Ovary (tissue), 9 donors: ENCODE results near the gene MPHOSPH8. TPM values are rescaled to one million over a fixed set of nuclear protein-coding genes. Genes with fewer than 3 reads are reported as not detected.

Experiments
- DNase-seq, 5 donors: peaks; one replicate each; pipeline ENCODE4 v3.0.0-alpha.2; 2019 to 2020
- H3K27ac ChIP-seq, 2 donors: fragments of 200-600 bp; one replicate each; pipeline versions ENCODE4 v1.5.1 to v1.8.0; 2019 to 2022
- H3K27me3 ChIP-seq: fragments of 200-600 bp; one replicate; pipeline ENCODE4 v1.8.0; 2022
- H3K36me3 ChIP-seq: fragments of 200-600 bp; sonication (generic); one replicate; pipeline ENCODE4 v1.5.1; 2019
- H3K4me1 ChIP-seq: one replicate; pipeline ENCODE4 v1.8.1; 2013; ENCODE audit warnings: mild to moderate bottlenecking, moderate library complexity; ENCODE audit not compliant: insufficient read depth
- H3K4me3 ChIP-seq: fragments of 200-600 bp; sonication (generic); one replicate; pipeline ENCODE4 v1.5.1; 2017
- H3K9me3 ChIP-seq, 2 donors: fragments of 200-600 bp in 1 of 2; sonication (generic) in 1 of 2; one replicate each; pipeline versions ENCODE4 v1.5.1 to v1.8.1; 2013 to 2019; ENCODE audit warnings: mild to moderate bottlenecking in 1 of 2, moderate library complexity in 1 of 2
- CTCF ChIP-seq, 3 donors: fragments of 450-650 bp in 2 of 3; fragments of 200-600 bp in 1 of 3; IDR thresholded peaks; one replicate each; pipeline versions ENCODE4 v1.5.1 to v1.8.0; 2016 to 2022; ENCODE audit warnings: antibody characterized with exemption in 3 of 3, mild to moderate bottlenecking in 1 of 3
- EP300 ChIP-seq: sonication (generic); formaldehyde crosslinking; IDR thresholded peaks from one replicate; pipeline ENCODE4 v1.6.1; 2017; ENCODE audit warnings: antibody characterized with exemption
- POLR2A ChIP-seq: fragments of 450-650 bp; IDR thresholded peaks from one replicate; pipeline ENCODE4 v1.6.1; 2017; ENCODE audit warnings: antibody characterized with exemption, mild to moderate bottlenecking, moderate library complexity
- WGBS, 3 donors: extraction: QIAGEN DNeasy Blood & Tissue Kit in 1 of 3; methylation state at CpG; one replicate each; pipeline versions ENCODE4 v1.1.5 to v1.1.7; 2013 to 2017; 5-methylcytosine and 5-hydroxymethylcytosine counted together
- intact Hi-C, 4 donors: fragments of 100-400 bp; cut with DNase I; formaldehyde crosslinking; loops; one replicate each; pipeline versions ENCODE4 v1.11.0 to v1.15.1; 2022 to 2023
- polyA plus RNA-seq, 2 donors: library from polyadenylated mRNA; stranded (reverse); fragments of 200-250 nt in 1 of 2; fragments of 350-450 nt in 1 of 2; fragmentation: Illumina TruSeq in 1 of 2; extraction: RNeasy Lipid Tissue Mini Kit (QIAGEN cat#74804) in 1 of 2; gene quantifications; one replicate each; pipeline ENCODE4 v1.2.3, GENCODE V29; 2013 to 2014
- total RNA-seq, 7 donors: library from RNA; depleted of rRNA in 2 of 7; stranded (reverse); fragments of >200 nt in 2 of 7; fragmentation: NEBNext Ultra II Directional in 3 of 7; extraction: Animal tissue kit (Norgen Biotek cat#: 25700) in 3 of 7; gene quantifications; one replicate each; pipeline versions ENCODE4 v1.1.0 to v1.2.4, GENCODE V29; 2016 to 2023
- donor health status: DM: no; HTN: no; CAD: no; lungs with moderate emphysema.
- donor health status: DM: no; HTN: no; CAD: no.
- donor health status: Bipolar disorder and iron deficiency.
- donor health status: DM: yes; HTN: yes; CAD: no.
- donor health status: DM: no; HTN: no; CAD: no.
- donor health status: DM: yes; HTN: yes; CAD: no.

The MPHOSPH8 gene
- total and polyA plus RNA-seq, 9 donors = 32.9 to 58.4 (median 39.2) TPM

GRCh38 chr13:19590423-19590822 is 43.0 kb upstream of the MPHOSPH8 start:
- no peak overlapping the region for H3K27ac ChIP-seq
- TF ChIP-seq EP300 (no peak), CTCF (IDR thresholded peaks at IDR 0.05) (no peak), POLR2A (no peak)
- 79 to 81% (median 80%) methylated on average over 5 of the region's 5 CpGs for WGBS, 3 donors
- H3K9me3 ChIP-seq = no peaks in the 10 kb centered on the region
- H3K27me3 ChIP-seq = no peaks in the 10 kb centered on the region
- no peaks in the 10 kb centered on the region for H3K36me3 ChIP-seq
- H3K4me3 ChIP-seq = no peak overlapping the region
- no peak for DNase-seq
- intact Hi-C loops = no loop called here
- H3K4me1 ChIP-seq = peaks cover 2% of the 10 kb centered on the region

GRCh38 chr13:19591864-19592263 is 41.6 kb upstream of the MPHOSPH8 start:
- Histone ChIP-seq H3K36me3 (no peaks in the 10 kb centered on the region), H3K9me3 (no peaks in the 10 kb centered on the region), H3K4me1 (peaks cover 2% of the 10 kb centered on the region), H3K4me3 (no peak overlapping the region), H3K27ac (no peak overlapping the region), H3K27me3 (no peaks in the 10 kb centered on the region)
- intact Hi-C loops = no loop called here
- DNase-seq = no peak
- TF ChIP-seq POLR2A (no peak), CTCF (IDR thresholded peaks at IDR 0.05) (no peak), EP300 (no peak)
- WGBS, 3 donors = 87 to 89% (median 88%) methylated on average over 7 of the region's 7 CpGs

- no peak for DNase-seq
- intact Hi-C loops = no loop called here
- no peak for TF ChIP-seq EP300
- TF ChIP-seq POLR2A = no peak
- TF ChIP-seq CTCF (IDR thresholded peaks at IDR 0.05) = no peak
- Histone ChIP-seq H3K4me3 (no peak overlapping the region), H3K4me1 (no peaks in the 10 kb centered on the region), H3K27ac (no peak overlapping the region), H3K36me3 (no peaks in the 10 kb centered on the region), H3K27me3 (no peaks in the 10 kb centered on the region), H3K9me3 (no peaks in the 10 kb centered on the region)
- 83 to 90% (median 85%) methylated on average over 1 of the region's 1 CpG for WGBS, 3 donors
Observed at GRCh38 chr13:19592657-19593180, 40.7 kb upstream of the MPHOSPH8 start.

- intact Hi-C loops = no loop called here
- WGBS, 3 donors = 80 to 85% (median 82%) methylated on average over 3 of the region's 3 CpGs
- no peaks in the 10 kb centered on the region for H3K4me1 ChIP-seq
- H3K27me3 ChIP-seq = no peaks in the 10 kb centered on the region
- no peak for DNase-seq
- no peaks in the 10 kb centered on the region for H3K36me3 ChIP-seq
- no peaks in the 10 kb centered on the region for H3K9me3 ChIP-seq
- H3K27ac ChIP-seq = no peak overlapping the region
- no peak overlapping the region for H3K4me3 ChIP-seq
- no peak for TF ChIP-seq POLR2A
Observed at GRCh38 chr13:19596086-19596485, 37.4 kb upstream of the MPHOSPH8 start.

GRCh38 chr13:19596960-19597361 is 36.5 kb upstream of the MPHOSPH8 start:
- TF ChIP-seq CTCF (IDR thresholded peaks at IDR 0.05) (no peak), EP300 (no peak), POLR2A (no peak)
- H3K36me3 ChIP-seq = no peaks in the 10 kb centered on the region
- no peak overlapping the region for H3K4me3 ChIP-seq
- H3K27ac ChIP-seq = no peak overlapping the region
- 80 to 91% (median 84%) methylated on average over 6 of the region's 6 CpGs for WGBS, 3 donors
- DNase-seq = no peak
- H3K4me1 ChIP-seq = no peaks in the 10 kb centered on the region
- no peaks in the 10 kb centered on the region for H3K9me3 ChIP-seq
- H3K27me3 ChIP-seq = no peaks in the 10 kb centered on the region
- intact Hi-C loops = no loop called here
